ENCODE results near the gene HOXB13.

Gene HOXB13

GRCh38 chr17:48730240-48730550 lies 1.6 kb upstream of the HOXB13 start:
- H3K27ac ChIP-seq: no peak overlapping the region
- H3K4me1 ChIP-seq (ENCODE audit: control insufficient read depth in 1 of 2, insufficient read depth in 1 of 2, low read depth in 1 of 2, low read length in 1 of 2): no peaks in the 10 kb centered on the region
- no peak for TF ChIP-seq CTCF (IDR thresholded peaks at IDR 0.05)
- peaks cover 100% of the 10 kb centered on the region for H3K27me3 ChIP-seq
- H3K36me3 ChIP-seq: no peaks in the 10 kb centered on the region
- no peaks in the 10 kb centered on the region for H3K9me3 ChIP-seq
- H3K4me3 ChIP-seq (ENCODE audit: low read depth in 1 of 2, low read length in 1 of 2): no peak overlapping the region

DNA sequence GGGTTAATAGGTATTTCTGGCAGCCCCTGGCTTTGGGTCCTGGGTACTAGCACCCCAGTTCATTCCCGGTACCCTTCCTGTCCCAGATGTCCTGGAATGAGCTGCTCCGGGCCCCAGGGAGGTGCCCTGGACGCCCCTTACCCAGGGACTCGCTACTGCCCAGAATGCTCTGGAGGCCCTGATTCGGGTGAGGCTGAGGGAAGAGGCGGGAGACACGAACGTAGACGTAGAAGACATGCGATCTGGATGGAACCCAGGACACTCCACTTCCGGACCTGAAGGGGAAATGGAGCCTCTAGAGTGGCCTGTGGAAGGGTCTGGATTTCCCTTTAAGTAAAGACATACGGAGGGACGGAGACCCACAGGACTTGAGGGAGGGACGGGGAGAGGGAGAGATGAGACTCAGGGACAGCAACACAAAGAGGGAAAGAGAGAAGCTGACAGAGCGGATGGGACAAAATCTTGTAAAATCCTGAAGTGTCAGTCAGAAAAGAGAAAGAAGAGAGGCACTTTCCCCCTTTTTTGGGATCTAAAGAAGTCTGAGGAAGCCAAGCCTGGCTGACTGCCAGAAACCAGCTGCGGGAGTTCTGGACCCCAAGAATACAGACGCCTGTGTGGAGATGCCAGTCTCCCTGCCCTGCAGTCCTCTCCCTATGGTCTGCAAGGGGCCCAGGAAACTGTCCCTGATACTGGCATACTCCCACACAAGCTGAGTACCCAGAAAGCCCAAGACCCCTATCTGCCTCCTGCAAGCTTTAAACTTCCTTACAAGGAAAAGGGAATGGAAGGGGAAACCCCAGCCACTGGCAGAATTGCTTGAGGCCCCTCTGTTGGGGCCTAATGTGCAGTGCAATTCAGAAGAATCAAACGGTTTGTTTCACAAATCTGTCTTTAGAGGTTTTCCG lies 1.0 kb upstream of the HOXB13 start:
- Histone ChIP-seq H3K9me3 (no peaks in the 10 kb centered on the region), H3K4me1 (ENCODE audit: control insufficient read depth in 1 of 2, insufficient read depth in 1 of 2, low read depth in 1 of 2, low read length in 1 of 2) (peaks cover 0 to 1% of the 10 kb centered on the region in 2 experiments), H3K27ac (no peak overlapping the region), H3K27me3 (peaks cover 100% of the 10 kb centered on the region), H3K36me3 (no peaks in the 10 kb centered on the region), H3K4me3 (ENCODE audit: low read depth in 1 of 2, low read length in 1 of 2) (no peak overlapping the region)
- no peak for TF ChIP-seq CTCF (IDR thresholded peaks at IDR 0.05)

DNA sequence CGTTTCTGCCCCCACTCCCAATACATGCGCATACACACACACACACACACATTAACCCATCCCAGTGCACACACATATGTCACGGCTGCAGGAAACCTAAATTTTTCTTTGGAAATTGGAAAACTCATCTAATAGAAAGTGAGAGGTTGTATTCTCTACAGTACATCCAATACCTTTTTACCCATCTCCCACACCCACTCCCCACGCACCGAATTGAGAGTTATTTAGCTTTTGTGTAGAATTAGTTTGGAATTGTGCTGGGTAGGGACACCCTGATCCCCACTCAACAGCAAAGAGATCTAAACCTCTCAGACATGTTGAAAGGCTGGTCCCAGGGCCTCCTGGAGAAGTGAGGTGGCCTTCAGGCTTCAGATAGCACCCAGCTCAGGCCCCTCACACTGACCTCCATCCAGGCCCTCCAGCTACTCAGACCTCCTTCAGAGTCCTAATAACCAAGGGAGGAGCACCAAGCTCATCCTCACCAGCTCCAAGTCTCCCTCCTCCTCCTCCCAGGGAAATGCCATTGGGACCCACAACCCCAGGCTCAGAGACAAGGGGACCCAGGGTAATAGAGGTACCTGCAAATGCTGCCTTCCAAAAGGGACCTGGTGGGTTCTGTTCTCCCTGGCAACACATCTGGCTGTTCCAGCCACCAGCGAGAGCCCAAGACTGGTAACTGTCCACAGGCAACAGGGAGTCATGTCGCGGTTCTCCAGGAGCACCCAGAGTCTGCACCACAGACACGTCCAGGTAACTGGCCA lies 955 bp downstream of the HOXB13 start:
- Histone ChIP-seq H3K27me3 (peaks cover 100% of the 10 kb centered on the region), H3K4me3 (ENCODE audit: low read depth in 1 of 2, low read length in 1 of 2) (no peak overlapping the region), H3K36me3 (no peaks in the 10 kb centered on the region), H3K27ac (no peak overlapping the region), H3K4me1 (ENCODE audit: control insufficient read depth in 1 of 2, insufficient read depth in 1 of 2, low read depth in 1 of 2, low read length in 1 of 2) (peaks cover 0 to 11% of the 10 kb centered on the region in 2 experiments), H3K9me3 (no peaks in the 10 kb centered on the region)
- no peak for TF ChIP-seq CTCF (IDR thresholded peaks at IDR 0.05)

GRCh38 chr17:48726916-48727286 lies 1.6 kb downstream of the HOXB13 start:
- Histone ChIP-seq H3K9me3 (no peaks in the 10 kb centered on the region), H3K27me3 (peaks cover 100% of the 10 kb centered on the region), H3K4me3 (ENCODE audit: low read depth in 1 of 2, low read length in 1 of 2) (no peak overlapping the region), H3K4me1 (ENCODE audit: control insufficient read depth in 1 of 2, insufficient read depth in 1 of 2, low read depth in 1 of 2, low read length in 1 of 2) (peaks cover 0 to 11% of the 10 kb centered on the region in 2 experiments), H3K36me3 (no peaks in the 10 kb centered on the region), H3K27ac (no peak overlapping the region)
- TF ChIP-seq CTCF (IDR thresholded peaks at IDR 0.05): no peak

- no peaks in the 10 kb centered on the region for H3K36me3 ChIP-seq
- TF ChIP-seq CTCF (IDR thresholded peaks at IDR 0.05): no peak
- no peak overlapping the region for H3K4me3 ChIP-seq (ENCODE audit: low read depth in 1 of 2, low read length in 1 of 2)
- H3K27ac ChIP-seq: no peak overlapping the region
- peaks cover 0 to 11% of the 10 kb centered on the region in 2 experiments for H3K4me1 ChIP-seq (ENCODE audit: control insufficient read depth in 1 of 2, insufficient read depth in 1 of 2, low read depth in 1 of 2, low read length in 1 of 2)
- no peaks in the 10 kb centered on the region for H3K9me3 ChIP-seq
- H3K27me3 ChIP-seq: peaks cover 100% of the 10 kb centered on the region
These were observed 2.2 kb downstream of the HOXB13 start for GRCh38 chr17:48726114-48726915.

Measured in neutrophil (primary cell).